IPS-NIHi11 (cell line): ENCODE data around the gene DENND4B.

Experiments used
- DNase-seq: peaks from one replicate; pipeline ENCODE4 v3.0.0; 2012; ENCODE audit warnings: mixed read lengths, low spot score

The DENND4B gene

GRCh38 chr1:153882296-153882912 lies 64.1 kb downstream of the DENND4B start:
- no peak for DNase-seq

GRCh38 chr1:153881751-153882150 lies 64.8 kb downstream of the DENND4B start:
- peak; percentile 26 for DNase-seq

GRCh38 chr1:153880962-153881361 lies 65.6 kb downstream of the DENND4B start:
- peak; percentile 44 for DNase-seq

GRCh38 chr1:153880024-153880423 lies 66.5 kb downstream of the DENND4B start:
- no peak for DNase-seq
